BLaER1 treated with 17β-estradiol and CSF1 and Interleukin-3, amounts not matched to agents 10 nM and 100 nM (cell line): ENCODE data around the gene HNRNPLL.

Source experiments
- H3K27ac ChIP-seq, 11 experiments: shearing (Covaris generic); formaldehyde crosslinking; 2 replicates each; pipeline ENCODE4 v1.8.1; 2022
- H3K27me3 ChIP-seq, 11 experiments: shearing (Covaris generic); formaldehyde crosslinking; 2 replicates each; pipeline ENCODE4 v1.8.1; 2022
- H3K36me3 ChIP-seq, 11 experiments: shearing (Covaris generic); formaldehyde crosslinking; 2 replicates each; pipeline ENCODE4 v1.8.1; 2022
- H3K4me1 ChIP-seq, 10 experiments: shearing (Covaris generic); formaldehyde crosslinking; 2 replicates each; pipeline ENCODE4 v1.8.1; 2022
- H3K4me2 ChIP-seq, 11 experiments: shearing (Covaris generic); formaldehyde crosslinking; 2 replicates each; pipeline ENCODE4 v1.8.1; 2022
- H3K4me3 ChIP-seq, 10 experiments: shearing (Covaris generic); formaldehyde crosslinking; 2 replicates each; pipeline ENCODE4 v1.8.1; 2022
- H3K9ac ChIP-seq, 11 experiments: shearing (Covaris generic); formaldehyde crosslinking; 2 replicates each; pipeline ENCODE4 v1.8.1; 2022
- H3K9me3 ChIP-seq, 11 experiments: shearing (Covaris generic); formaldehyde crosslinking; replicated peaks in 1 of 11; 2 replicates each; pipeline ENCODE4 v1.8.1; 2022
- H4K20me1 ChIP-seq, 11 experiments: shearing (Covaris generic); formaldehyde crosslinking; 2 replicates each; pipeline ENCODE4 v1.8.1; 2022
- Cebpa-rat ChIP-seq, 11 experiments: shearing (Covaris generic); IDR thresholded peaks; 2 replicates each; pipeline ENCODE4 v1.8.1; 2022

The HNRNPLL gene

DNA sequence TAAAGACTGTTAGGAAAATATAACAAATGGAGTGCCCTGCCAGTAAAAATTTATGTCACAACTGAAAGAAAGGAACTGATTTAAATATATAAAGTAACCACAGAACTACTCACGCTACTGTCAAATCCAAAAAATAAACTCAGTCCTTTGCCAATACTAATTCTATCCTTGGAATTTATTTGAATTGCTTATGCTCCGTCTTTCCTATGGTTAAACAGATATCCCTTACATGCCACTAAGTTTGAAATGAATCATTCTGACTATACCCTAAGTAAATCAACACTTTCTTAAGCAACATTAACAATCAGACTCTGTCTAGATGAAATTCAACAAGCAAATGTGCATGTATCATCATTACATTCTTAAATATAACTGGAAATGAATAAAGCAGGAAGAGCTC is 9.8 kb downstream of the HNRNPLL start:
- no peak overlapping the region for H3K4me2 ChIP-seq
- no peak overlapping the region for H3K27ac ChIP-seq
- no peaks in the 10 kb centered on the region for H3K9me3 ChIP-seq
- TF ChIP-seq Cebpa-rat (IDR thresholded peaks at IDR 0.05): no peak
- H3K4me1 ChIP-seq: peaks cover 8 to 22% (median 13%) of the 10 kb centered on the region in 10 experiments
- H4K20me1 ChIP-seq: peaks cover 0 to 64% (median 5%) of the 10 kb centered on the region in 11 experiments; a peak in 8 of 22 replicates
- no peak overlapping the region for H3K9ac ChIP-seq
- no peak overlapping the region for H3K4me3 ChIP-seq
- peaks cover 0 to 5% (median 0%) of the 10 kb centered on the region in 11 experiments; a peak in 2 of 22 replicates for H3K36me3 ChIP-seq
- H3K27me3 ChIP-seq: peaks cover 0 to under 1% (median 0%) of the 10 kb centered on the region in 11 experiments; a peak in 3 of 22 replicates

DNA sequence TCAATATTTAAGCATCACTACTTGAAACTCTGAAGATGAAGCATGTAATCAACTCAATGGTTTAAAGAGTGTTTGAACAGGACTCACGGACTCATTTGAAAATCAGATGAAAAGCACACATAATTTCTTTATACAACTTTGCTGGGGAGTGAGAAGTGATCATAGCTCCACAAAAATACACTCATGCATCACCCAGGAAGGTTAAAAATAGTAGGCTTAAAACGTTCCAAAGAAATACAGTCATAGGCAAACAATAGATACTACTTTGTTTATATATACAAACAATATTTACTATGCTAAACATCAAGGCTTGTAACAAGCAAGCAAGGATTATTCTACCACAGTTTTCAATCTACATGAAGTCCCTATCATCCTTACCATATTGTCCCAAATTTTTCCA is 11.6 kb downstream of the HNRNPLL start:
- H3K4me2 ChIP-seq: no peak overlapping the region
- TF ChIP-seq Cebpa-rat (IDR thresholded peaks at IDR 0.05): no peak
- H3K36me3 ChIP-seq: peaks cover 0 to 7% (median 0%) of the 10 kb centered on the region in 11 experiments; a peak in 4 of 22 replicates
- no peak overlapping the region for H3K27ac ChIP-seq
- no peak overlapping the region for H3K4me3 ChIP-seq
- no peaks in the 10 kb centered on the region for H3K9me3 ChIP-seq
- H3K27me3 ChIP-seq: no peaks in the 10 kb centered on the region; a peak in 1 of 22 replicates
- peaks cover 8 to 33% (median 21%) of the 10 kb centered on the region in 10 experiments for H3K4me1 ChIP-seq
- peaks cover 0 to 49% (median 0%) of the 10 kb centered on the region in 11 experiments; a peak in 6 of 22 replicates for H4K20me1 ChIP-seq
- no peak overlapping the region for H3K9ac ChIP-seq

- H3K9me3 ChIP-seq: no peaks in the 10 kb centered on the region
- H3K9ac ChIP-seq: no peak overlapping the region
- H3K4me3 ChIP-seq: no peak overlapping the region
- H3K4me1 ChIP-seq: peaks cover 6 to 27% (median 18%) of the 10 kb centered on the region in 10 experiments
- no peak overlapping the region for H3K27ac ChIP-seq
- H4K20me1 ChIP-seq: peaks cover 0 to 51% (median 0%) of the 10 kb centered on the region in 11 experiments; a peak in 6 of 22 replicates
- TF ChIP-seq Cebpa-rat (IDR thresholded peaks at IDR 0.05): no peak
- H3K4me2 ChIP-seq: no peak overlapping the region
- H3K36me3 ChIP-seq: peaks cover 0 to 14% (median 0%) of the 10 kb centered on the region in 11 experiments; a peak in 6 of 22 replicates
- H3K27me3 ChIP-seq: no peaks in the 10 kb centered on the region; a peak in 1 of 22 replicates
These were observed 12.7 kb downstream of the HNRNPLL start for GRCh38 chr2:38590053-38590452.

DNA sequence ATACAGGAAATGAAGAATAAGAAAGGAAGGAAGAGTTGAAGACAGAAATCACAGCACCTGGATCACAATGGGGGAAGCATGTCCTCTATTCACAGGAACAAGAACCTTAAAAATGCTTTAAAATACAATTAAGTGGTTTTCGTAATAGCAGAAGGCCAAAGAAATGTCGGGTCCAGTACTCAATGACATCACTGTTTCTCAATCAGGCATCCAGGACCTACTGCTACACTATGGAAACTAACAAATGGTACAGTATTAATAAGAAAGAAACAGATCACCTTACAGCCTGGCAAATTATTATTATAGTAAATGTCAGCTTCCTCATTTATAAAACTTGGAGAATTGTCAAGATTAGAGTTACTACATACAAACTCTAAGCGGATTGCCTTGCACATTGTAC is 15.8 kb downstream of the HNRNPLL start:
- H3K36me3 ChIP-seq: peaks cover 0 to 19% (median 5%) of the 10 kb centered on the region in 11 experiments; a peak in 8 of 22 replicates
- no peaks in the 10 kb centered on the region for H3K9me3 ChIP-seq
- H3K4me1 ChIP-seq: peaks cover 0 to 18% (median 9%) of the 10 kb centered on the region in 10 experiments; a peak in 11 of 20 replicates
- no peak overlapping the region for H3K9ac ChIP-seq
- peaks cover 0 to 21% (median 0%) of the 10 kb centered on the region in 11 experiments; a peak in 4 of 22 replicates for H4K20me1 ChIP-seq
- H3K4me3 ChIP-seq: no peak overlapping the region
- H3K4me2 ChIP-seq: peak overlapping the region in 2 of 11 experiments; percentile 11 to 38; a peak in 3 of 22 replicates
- TF ChIP-seq Cebpa-rat (IDR thresholded peaks at IDR 0.05): no peak
- no peak overlapping the region for H3K27ac ChIP-seq
- H3K27me3 ChIP-seq: no peaks in the 10 kb centered on the region

DNA sequence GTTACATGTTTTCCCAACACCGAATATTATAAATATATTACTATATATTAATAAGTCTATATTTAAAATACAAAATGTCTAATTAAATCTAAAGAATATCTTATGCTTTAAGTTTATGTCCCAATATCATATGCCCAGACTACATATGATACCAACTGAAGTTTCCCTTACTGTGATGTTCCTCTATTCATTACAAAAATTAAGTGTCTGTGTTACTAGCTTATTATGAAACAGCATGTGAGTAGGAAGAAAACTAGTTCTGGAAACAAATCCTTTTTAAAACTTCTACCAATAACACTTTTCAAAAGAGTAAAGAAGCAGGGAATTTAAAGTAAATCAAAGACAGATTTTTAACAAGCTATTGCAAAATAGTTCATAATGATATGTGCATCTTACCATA is 17.8 kb downstream of the HNRNPLL start:
- Histone ChIP-seq H3K4me2 (no peak overlapping the region), H3K27me3 (no peaks in the 10 kb centered on the region), H3K27ac (no peak overlapping the region), H3K36me3 (peaks cover 0 to 22% (median 5%) of the 10 kb centered on the region in 11 experiments; a peak in 8 of 22 replicates), H3K9ac (no peak overlapping the region), H3K9me3 (no peaks in the 10 kb centered on the region), H3K4me3 (no peak overlapping the region), H3K4me1 (peaks cover 0 to 16% (median 9%) of the 10 kb centered on the region in 10 experiments; a peak in 11 of 20 replicates), H4K20me1 (peaks cover 0 to 12% (median 0%) of the 10 kb centered on the region in 11 experiments; a peak in 2 of 22 replicates)
- TF ChIP-seq Cebpa-rat (IDR thresholded peaks at IDR 0.05): no peak

DNA sequence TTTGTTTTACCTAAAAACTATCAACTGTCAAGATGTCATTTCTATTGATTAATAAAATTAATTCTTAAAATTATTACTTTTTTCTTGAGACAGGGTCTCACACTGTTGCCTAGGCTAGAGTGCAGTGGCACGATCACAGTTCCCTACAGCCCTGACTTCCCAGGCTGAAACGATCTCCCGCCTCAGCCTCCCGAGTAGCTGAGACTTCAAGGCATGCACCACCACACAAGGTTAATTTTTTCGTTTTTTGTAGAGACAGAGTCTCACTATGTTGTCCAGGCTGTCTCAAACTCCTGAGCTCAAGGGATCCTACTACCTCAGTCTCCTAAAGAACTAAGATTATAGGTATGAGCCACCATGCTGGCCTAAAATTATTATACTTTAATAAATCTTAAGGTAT is 18.7 kb downstream of the HNRNPLL start:
- Histone ChIP-seq H3K27me3 (no peaks in the 10 kb centered on the region), H3K36me3 (peaks cover 0 to 22% (median 5%) of the 10 kb centered on the region in 11 experiments; a peak in 8 of 22 replicates), H3K27ac (no peak overlapping the region), H4K20me1 (peaks cover 0 to 6% (median 0%) of the 10 kb centered on the region in 11 experiments; a peak in 1 of 22 replicates), H3K4me1 (peaks cover 0 to 16% (median 9%) of the 10 kb centered on the region in 10 experiments; a peak in 11 of 20 replicates), H3K4me3 (no peak overlapping the region), H3K4me2 (no peak overlapping the region), H3K9ac (no peak overlapping the region), H3K9me3 (no peaks in the 10 kb centered on the region)
- TF ChIP-seq Cebpa-rat (IDR thresholded peaks at IDR 0.05): no peak

GRCh38 chr2:38583524-38583923 is 19.2 kb downstream of the HNRNPLL start:
- H3K4me2 ChIP-seq: no peak overlapping the region
- H3K36me3 ChIP-seq: peaks cover 0 to 22% (median 5%) of the 10 kb centered on the region in 11 experiments; a peak in 8 of 22 replicates

GRCh38 chr2:38581193-38582147 is 21.3 kb downstream of the HNRNPLL start:
- Histone ChIP-seq H3K9ac (no peak overlapping the region), H4K20me1 (peaks cover 0 to 6% (median 0%) of the 10 kb centered on the region in 11 experiments; a peak in 1 of 22 replicates), H3K4me2 (no peak overlapping the region), H3K4me3 (no peak overlapping the region), H3K27ac (no peak overlapping the region), H3K9me3 (no peaks in the 10 kb centered on the region), H3K27me3 (no peaks in the 10 kb centered on the region), H3K4me1 (no peaks in the 10 kb centered on the region), H3K36me3 (peaks cover 0 to 22% (median 6%) of the 10 kb centered on the region in 11 experiments; a peak in 7 of 22 replicates)
- no peak for TF ChIP-seq Cebpa-rat (IDR thresholded peaks at IDR 0.05)

More at GRCh38 chr2:38583524-38583923, 19.2 kb downstream of the HNRNPLL start:
- Histone ChIP-seq H3K9me3 (no peaks in the 10 kb centered on the region), H4K20me1 (peaks cover 0 to 6% (median 0%) of the 10 kb centered on the region in 11 experiments; a peak in 1 of 22 replicates), H3K4me1 (peaks cover 0 to 16% (median 9%) of the 10 kb centered on the region in 10 experiments; a peak in 11 of 20 replicates), H3K9ac (no peak overlapping the region), H3K4me3 (no peak overlapping the region), H3K27ac (no peak overlapping the region), H3K27me3 (no peaks in the 10 kb centered on the region)
- TF ChIP-seq Cebpa-rat (IDR thresholded peaks at IDR 0.05): no peak
